ENCODE measurements around the gene GNB2. TPM values are rescaled to one million over a fixed set of nuclear protein-coding genes. Genes with fewer than 3 reads are reported as not detected.

The GNB2 gene
- polyA plus RNA-seq, 1 donor: 162 TPM

- no peak for DNase-seq
Observed at GRCh38 chr7:100679927-100680575, 6.5 kb downstream of the GNB2 start.

- DNase-seq: no peak
Observed at GRCh38 chr7:100680576-100681271, 7.2 kb downstream of the GNB2 start.

- DNase-seq: no peak
Observed at GRCh38 chr7:100681491-100682227, 8.1 kb downstream of the GNB2 start.

GRCh38 chr7:100682228-100682741 lies 8.7 kb downstream of the GNB2 start:
- no peak for DNase-seq

- DNase-seq: no peak
Observed at GRCh38 chr7:100682991-100683658, 9.6 kb downstream of the GNB2 start.

GRCh38 chr7:100683659-100684533 lies 10.4 kb downstream of the GNB2 start:
- DNase-seq: no peak

GRCh38 chr7:100684534-100685042 lies 11.0 kb downstream of the GNB2 start:
- no peak for DNase-seq

GRCh38 chr7:100685049-100685605 lies 11.6 kb downstream of the GNB2 start:
- no peak for DNase-seq

GRCh38 chr7:100685631-100686145 lies 12.1 kb downstream of the GNB2 start:
- no peak for DNase-seq

- no peak for DNase-seq
Observed at GRCh38 chr7:100686201-100686821, 12.8 kb downstream of the GNB2 start.

GRCh38 chr7:100686822-100687211 lies 13.3 kb downstream of the GNB2 start:
- DNase-seq: no peak

- no peak for DNase-seq
Observed at GRCh38 chr7:100687261-100687660, 13.7 kb downstream of the GNB2 start.

- no peak for DNase-seq
Observed at GRCh38 chr7:100687751-100688300, 14.3 kb downstream of the GNB2 start.

- no peak for DNase-seq
Observed at GRCh38 chr7:100688326-100688860, 14.9 kb downstream of the GNB2 start.

GRCh38 chr7:100689230-100690135 lies 15.9 kb downstream of the GNB2 start:
- DNase-seq: no peak

- DNase-seq: no peak
Observed at GRCh38 chr7:100691676-100692577, 18.4 kb downstream of the GNB2 start.

- no peak for DNase-seq
Observed at GRCh38 chr7:100692578-100692961, 19.0 kb downstream of the GNB2 start.
